ENCODE results near the gene HFE.
"Not testable (repeated sequence)": the region's sequence is repeated elsewhere in the genome, so short reads cannot be mapped to it uniquely, and the experiment has no call there.

Gene HFE

DNA sequence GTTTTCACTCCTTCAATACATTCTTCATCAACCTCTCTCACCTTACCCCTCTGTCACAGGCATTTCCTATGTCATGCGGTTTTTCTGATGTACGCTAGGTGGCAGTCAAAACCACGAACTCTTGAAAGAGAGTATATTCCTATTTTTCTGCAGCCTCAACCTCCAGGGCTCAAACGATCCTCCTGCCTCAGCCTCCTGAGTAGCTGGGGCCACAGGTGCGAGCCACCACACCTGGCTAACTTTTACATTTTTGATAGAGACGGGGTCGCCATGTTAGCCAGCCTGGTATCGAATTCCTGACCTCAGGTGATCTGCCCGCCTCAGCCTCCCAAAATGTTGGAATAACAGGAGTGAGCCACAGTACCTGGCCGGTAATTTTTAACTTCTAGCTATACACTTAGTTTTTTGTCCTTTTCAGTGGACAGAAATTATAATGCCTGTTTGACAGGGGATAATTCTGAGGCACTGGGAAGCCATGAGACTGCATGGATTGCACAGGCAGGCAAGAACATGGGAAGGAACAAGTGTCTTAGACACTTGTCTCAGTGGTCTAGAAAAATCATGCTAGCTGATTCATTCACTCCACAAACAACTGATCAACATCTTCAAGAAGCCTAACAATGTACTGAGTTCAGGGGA, 22.5 kb upstream of the HFE start:
- peak; percentile 4 to 57 for DNase-seq

- peak; percentile 3 to 71 for DNase-seq
These were observed 21.3 kb upstream of the HFE start for GRCh38 chr6:26065952-26066380.

DNA sequence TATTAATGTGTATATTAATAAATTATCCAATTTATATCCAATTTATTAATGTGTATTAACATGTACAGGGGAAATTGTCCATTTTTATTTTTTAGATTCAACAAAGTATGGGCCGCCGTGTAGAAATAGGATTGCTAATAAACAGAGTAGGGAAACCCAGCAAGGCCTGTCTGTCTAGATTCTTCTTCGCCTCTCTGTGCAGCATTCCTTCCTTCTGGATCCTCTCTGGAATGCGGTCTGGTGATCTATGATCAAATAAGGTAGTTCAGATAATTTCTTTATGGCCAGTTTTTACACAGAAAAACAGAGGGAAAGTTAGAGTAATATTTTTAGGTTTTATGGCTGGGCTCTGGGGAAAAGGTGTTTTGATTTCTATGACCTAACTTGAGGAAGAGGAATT, 19.9 kb upstream of the HFE start:
- no peak for DNase-seq

DNA sequence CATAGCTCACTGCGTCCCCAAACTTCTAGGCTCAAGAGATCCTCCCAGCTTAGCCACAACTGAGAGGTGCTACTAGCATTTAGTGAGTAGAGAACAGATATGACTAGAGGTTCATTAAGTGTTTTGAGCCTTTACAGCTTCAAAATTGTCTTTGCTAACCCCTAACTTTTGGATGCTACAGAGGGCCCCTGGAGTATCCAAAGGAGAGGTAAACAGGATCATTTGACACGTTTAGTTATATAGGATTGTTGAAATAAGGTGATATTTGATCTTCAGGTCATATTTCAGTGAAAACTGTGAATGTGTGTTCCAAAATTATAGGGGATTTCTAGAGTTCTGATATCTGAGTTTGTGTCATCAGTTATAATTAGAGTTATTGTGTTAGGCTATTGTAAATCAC, 19.2 kb upstream of the HFE start:
- no peak for DNase-seq

- no peak for DNase-seq
These were observed 16.1 kb upstream of the HFE start for GRCh38 chr6:26071135-26071534.

DNA sequence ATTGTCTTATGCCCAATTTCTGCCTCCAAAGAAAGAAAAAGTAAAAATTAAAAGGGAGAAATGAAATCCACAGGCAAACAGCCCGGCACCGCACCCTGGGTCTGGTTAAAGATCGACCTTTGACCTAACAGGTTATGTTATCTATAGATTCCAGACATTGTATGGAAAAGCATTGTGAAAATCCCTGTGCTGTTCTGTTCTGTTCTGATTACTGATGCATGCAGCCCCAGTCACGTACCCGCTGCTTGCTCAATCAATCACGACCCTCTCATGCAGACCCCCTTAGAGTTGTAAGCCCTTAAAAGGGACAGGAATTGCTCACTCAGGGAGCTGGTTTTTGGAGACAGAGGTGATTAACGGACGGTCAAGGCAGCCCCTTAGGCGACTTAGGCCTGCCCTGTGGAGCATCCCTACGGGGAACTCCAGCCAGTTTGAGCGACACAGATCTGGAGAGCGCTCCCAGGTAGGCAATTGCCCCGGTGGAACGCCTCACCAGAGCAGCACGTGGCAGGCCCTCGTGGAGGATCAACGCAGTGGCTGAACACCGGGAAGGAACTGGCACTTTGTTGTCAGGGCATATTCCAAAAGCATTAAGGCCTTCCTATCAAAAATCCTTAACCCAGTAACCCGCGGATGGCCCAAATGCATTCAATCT, 12.0 kb upstream of the HFE start:
- no peak for DNase-seq

GRCh38 chr6:26078066-26078465, 9.2 kb upstream of the HFE start:
- not testable (repeated sequence) for DNase-seq

GRCh38 chr6:26081096-26081495, 6.1 kb upstream of the HFE start:
- not testable (repeated sequence) for DNase-seq

- no peak for DNase-seq
These were observed 1.0 kb upstream of the HFE start for GRCh38 chr6:26086211-26086610.

GRCh38 chr6:26088344-26088743, 1.1 kb downstream of the HFE start:
- DNase-seq, result no peak

- no peak for DNase-seq
These were observed 2.0 kb downstream of the HFE start for GRCh38 chr6:26089272-26089671.

DNA sequence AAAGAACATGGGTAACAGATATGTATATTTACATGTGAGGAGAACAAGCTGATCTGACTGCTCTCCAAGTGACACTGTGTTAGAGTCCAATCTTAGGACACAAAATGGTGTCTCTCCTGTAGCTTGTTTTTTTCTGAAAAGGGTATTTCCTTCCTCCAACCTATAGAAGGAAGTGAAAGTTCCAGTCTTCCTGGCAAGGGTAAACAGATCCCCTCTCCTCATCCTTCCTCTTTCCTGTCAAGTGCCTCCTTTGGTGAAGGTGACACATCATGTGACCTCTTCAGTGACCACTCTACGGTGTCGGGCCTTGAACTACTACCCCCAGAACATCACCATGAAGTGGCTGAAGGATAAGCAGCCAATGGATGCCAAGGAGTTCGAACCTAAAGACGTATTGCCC, 5.2 kb downstream of the HFE start:
- DNase-seq, result no peak

GRCh38 chr6:26094036-26094435, 6.8 kb downstream of the HFE start:
- no peak for DNase-seq

- peak; percentile 11 to 53 for DNase-seq
These were observed 10.1 kb downstream of the HFE start for GRCh38 chr6:26097268-26097875.

- DNase-seq, result peak; percentile 81 to 93
These were observed 16.0 kb downstream of the HFE start for GRCh38 chr6:26103141-26103769.

- DNase-seq, result peak; percentile 83 to 91
These were observed 16.7 kb downstream of the HFE start for GRCh38 chr6:26103770-26104456.

- DNase-seq, result no peak
These were observed 17.4 kb downstream of the HFE start for GRCh38 chr6:26104457-26105108.

GRCh38 chr6:26105109-26105730, 18.0 kb downstream of the HFE start:
- no peak for DNase-seq

GRCh38 chr6:26105842-26106241, 18.6 kb downstream of the HFE start:
- no peak for DNase-seq

DNA sequence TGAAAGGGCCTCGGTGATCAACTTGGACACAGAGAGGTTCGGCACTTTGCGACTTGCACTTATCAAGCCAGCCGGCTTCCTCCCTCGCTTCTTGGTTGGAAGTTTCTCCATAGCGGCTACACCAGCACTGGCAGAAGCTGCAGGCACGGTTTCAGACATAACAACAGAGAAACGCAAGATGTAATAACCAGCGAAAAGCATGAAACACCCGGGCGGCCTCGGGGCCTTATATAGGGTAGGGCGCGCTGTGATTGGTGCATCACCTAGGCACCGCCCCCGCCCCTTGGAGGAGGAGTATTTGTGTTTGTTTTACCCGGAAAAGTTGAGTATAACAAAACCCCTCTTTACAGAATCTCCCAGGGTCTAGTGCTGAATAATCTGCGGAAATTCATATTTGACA, 20.7 kb downstream of the HFE start:
- no peak for DNase-seq

- DNase-seq, result no peak
These were observed 22.5 kb downstream of the HFE start for GRCh38 chr6:26109772-26110171.

DNA sequence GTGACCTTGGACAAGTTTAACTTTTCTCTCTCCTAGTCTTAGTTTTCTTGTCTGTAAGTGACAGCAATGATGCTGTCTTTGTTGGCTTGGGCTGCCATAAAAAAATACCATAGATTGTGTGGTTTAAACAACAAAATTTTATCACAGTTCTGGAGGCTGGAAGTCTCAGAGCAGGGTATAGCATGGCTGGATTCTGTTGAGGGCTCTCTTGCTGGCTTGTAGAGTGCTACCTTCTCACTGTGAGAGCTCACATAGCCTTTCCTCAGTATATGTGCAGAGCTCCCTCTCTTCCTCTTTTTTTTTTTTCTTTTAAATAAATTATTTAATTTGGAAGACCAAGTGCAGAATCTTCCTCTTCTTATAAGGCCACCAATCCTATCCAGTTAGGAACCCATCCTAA, 26.3 kb downstream of the HFE start:
- DNase-seq, result no peak

Data from NCI-H524 (cell line).